Fibroblast of skin of right biceps (primary cell): ENCODE data around the gene LIN28B.
A peak's percentile ranks its signal among the peaks of the same experiment; 100 is the strongest.
"Not testable (repeated sequence)": the region's sequence is repeated elsewhere in the genome, so short reads cannot be mapped to it uniquely, and the experiment has no call there.

Source experiments
- DNase-seq: peaks from one replicate; pipeline ENCODE4 v3.0.0-alpha.2; 2013

Gene LIN28B, protein sequence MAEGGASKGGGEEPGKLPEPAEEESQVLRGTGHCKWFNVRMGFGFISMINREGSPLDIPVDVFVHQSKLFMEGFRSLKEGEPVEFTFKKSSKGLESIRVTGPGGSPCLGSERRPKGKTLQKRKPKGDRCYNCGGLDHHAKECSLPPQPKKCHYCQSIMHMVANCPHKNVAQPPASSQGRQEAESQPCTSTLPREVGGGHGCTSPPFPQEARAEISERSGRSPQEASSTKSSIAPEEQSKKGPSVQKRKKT

DNA sequence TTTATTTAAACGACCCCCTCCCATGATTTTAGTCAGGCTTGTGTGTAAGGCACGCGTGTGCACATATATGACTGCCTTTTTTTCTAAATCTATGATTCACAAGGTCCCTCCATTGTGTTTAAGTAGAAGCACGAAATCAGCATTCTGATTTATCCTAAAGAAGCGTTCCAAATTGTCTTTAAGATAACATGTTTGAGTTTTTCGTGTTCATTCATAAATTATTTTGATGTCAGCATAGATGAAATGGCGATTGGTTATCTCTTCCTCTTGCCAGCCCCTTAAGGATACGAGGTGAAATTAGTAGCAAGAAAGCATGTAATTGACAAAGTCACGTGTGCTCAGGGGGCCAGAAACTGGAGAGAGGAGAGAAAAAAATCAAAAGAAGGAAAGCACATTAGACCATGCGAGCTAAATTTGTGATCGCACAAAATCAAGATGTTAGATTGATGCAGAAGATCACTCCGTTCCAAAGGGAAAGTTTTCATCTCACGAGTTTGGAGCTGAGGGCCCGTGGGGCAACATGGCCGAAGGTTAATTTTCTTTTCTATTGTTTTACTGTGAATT, at the start of gene LIN28B:
Gene LIN28B (plus strand): TSS at position 377 of the 564 bp plus-strand sequence. CDS start 144 bp downstream, at position 521.
- no peak for DNase-seq

DNA sequence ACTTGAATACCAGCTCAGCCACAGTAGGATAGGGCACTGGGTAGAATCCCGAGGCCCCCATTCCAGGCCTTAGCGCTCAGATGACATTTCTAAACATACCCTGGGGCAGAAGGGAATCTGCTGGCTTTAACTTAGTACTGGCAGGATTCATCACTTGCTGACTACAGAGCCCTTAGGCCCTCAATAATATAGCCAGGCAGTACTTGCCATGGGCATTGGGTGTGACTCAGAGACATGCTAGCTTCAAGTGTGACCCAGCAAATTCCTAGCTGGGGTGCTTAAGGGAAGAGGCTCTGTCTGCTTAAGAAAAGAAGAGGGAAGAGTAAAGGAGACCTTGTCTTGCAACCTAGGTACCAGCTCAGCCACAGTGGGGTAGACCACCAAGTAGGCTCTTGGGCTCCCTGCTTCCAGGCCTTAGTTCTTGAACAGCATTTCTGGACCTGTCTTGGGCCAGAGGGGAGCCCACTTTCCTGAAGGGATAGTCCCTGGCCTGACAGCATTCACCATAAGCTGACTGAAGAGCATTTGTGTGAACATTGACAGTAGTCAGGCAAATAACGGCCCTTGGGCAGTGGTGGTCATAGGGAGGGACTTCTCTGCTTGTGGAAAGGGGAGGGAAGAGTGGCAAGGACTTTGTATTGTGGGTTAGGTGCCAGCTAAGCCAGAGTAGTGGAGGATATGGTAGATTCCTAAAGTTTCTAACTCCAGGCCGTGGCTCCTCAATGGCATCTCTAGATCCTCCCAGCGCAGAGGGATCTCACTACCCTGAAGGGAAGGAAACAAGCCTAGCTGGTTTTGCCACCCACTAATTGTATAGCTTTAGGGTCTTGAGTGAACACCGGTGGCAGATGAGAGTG, 48.6 kb upstream of the LIN28B start:
- DNase-seq, result no peak

DNA sequence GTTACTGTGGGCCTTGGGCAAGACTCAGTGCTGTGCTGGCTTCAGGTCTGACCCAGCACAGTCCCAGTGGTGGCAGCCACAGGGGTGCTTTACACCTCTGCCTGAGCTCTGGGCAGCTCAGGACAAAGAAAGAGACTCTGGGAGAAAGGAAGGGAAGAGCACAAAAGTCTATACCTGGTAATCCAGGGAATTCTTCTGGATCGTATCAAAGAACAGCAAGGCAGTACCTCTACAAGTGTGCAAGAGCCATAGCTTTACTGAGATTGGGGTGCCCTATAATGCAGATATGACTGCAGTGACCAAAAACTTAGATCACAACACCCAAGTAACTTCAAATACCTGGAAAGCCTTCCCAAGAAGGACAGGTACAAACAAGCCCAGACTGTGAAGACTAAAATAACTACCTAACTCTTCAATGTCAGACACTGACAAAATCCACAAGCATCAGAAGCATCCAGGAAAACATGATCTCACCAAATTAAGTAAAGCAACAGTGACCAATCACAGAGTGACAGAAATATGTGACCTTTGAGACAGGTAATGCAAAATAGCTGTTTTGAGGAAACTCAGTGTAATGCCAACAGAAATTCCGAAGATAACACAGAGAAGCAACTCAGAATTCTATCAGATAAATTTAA, 47.9 kb upstream of the LIN28B start:
- DNase-seq, result no peak

DNA sequence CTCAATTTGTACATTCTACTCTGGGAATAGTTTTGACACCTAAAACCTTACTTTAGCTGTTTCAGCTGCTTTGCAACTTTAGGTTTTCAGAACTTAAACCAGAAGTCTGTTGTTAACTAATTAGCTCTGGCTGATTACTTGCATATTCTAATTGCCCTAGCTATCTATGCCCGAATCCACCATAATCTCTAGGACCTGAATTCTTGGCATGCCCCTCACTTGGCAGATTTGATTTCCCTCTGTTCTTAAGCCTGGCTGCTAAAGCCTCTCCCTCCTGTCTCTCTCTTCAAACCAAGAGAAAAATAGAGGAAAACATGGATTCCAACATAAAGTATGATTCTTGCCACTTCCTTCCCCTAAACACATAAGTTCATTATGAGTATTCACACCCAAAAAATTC, 35.0 kb upstream of the LIN28B start:
- DNase-seq, result no peak

DNA sequence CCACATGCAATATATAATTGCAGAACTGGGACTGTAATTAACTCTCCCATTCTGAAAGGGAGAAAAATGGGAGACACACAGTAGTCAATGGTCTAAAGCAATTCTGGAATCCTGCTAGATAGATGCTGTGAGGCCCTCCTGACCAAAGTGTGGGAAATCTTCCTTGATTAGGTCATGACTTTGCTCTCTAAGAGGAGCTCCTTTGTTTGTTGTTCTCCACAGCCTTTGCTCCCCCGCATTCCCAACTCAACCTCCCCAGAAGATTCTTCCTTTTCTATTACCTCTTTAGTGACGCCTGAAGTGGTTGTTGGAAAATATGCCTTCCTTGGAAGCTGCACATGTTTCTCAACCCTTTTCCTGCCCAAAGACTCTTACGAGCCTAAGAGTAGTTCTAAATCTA, 28.8 kb upstream of the LIN28B start:
- no peak for DNase-seq

DNA sequence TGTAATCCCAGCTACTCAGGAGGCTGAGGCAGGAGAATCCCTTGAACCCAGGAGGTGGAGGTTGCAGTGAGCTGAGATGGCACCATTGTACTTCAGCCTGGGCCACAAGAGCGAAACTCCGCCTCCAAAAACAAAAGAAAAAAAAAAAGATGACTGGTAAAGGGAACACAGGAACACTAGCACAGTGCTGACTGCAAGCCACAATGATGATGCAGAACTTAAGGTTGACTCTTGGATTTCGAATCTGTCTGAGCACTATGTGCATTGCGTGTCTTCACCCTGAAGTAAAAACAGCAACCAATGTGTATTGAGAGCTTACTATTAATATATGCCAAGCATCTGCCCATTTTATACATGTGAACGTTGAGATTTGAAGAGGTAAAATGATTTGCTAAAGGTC, 27.6 kb upstream of the LIN28B start:
- no peak for DNase-seq

DNA sequence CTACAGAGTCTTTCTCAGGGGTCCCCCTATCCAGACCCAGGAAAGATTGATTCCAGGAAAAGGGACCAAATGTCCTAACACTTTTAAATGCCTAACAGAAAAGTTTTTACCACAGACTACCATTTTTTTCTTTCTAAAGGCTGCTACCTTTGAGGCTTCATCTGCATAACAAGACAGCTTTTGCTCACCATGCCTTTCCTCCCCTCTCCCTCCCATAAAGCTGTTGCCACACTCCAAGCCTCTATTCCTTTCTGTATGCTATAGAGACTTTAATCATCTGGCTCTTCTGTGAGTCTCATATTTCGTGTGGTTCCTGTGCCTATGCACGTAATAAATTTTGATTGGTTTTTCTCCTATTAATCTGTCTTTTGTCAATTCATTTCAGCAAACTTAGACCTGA, 26.0 kb upstream of the LIN28B start:
- DNase-seq, result no peak

DNA sequence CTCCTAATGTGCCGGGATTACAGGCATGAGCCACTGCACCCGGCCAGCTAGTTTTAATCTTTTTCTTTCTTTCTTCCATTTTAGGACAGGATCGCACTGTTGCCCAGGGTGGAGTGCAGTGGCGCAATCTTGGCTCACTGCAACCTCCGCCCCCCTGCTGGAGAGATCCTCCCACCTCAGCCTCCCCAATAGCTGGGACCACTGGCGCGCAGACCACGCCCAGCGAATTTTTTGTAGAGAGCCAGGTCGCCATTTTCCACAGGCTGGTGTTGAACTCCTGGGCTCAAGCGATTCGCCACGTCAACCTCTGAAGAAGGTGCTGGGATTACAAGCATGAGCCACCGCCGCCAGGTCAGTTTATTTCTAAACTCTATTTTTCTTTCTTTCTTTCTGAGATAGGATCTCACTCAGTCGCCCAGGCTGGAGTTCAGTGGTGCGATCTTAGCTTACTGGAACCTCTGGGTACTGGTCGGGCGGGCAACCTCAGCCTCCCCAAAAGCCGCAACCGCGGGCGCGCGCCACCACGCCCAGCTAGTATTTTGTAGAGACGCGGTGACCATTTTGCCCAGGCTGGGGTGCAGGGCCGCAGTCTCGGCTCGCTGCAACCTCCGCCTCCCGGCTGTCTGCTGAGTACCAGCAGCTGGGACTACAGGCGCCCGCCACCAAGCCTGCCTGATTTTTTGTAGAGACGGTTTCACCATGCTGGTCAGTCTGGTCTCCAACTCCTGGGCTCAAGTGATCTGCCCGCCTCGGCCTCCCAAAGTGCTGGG, 20.0 kb upstream of the LIN28B start:
- DNase-seq, result no peak

DNA sequence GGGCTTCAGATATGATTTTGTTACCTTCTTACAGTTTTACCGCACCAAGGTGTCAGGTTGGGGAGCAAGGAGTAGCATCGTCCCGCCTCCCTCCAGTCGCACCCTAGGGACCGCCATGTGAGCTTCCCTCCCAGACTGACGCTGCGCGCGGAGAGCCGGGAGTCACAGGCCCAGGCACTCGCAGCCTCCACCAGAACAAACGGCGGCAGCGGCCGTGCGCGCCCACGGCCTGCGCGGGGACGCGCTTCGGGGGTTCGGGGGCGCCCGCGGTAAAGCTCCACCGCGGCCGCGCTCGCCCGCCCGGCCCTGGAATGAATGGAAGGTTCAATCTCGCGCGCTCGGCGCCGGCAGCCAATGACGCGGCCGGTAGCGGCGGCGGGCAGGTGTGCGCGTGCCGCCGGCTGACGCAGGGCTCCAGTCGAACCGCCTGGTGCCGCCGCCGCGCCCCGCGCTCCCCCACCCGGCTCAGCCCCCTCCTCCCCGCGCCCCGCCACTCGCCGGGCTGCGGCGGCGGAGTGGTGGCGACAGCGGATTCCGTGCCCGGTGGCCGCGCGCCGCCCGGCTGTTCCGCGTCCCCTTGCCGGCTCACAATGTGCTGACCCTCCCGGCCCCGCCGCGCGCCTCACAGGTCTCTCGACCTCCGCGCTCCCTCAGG, 16.5 kb upstream of the LIN28B start:
- no peak for DNase-seq

DNA sequence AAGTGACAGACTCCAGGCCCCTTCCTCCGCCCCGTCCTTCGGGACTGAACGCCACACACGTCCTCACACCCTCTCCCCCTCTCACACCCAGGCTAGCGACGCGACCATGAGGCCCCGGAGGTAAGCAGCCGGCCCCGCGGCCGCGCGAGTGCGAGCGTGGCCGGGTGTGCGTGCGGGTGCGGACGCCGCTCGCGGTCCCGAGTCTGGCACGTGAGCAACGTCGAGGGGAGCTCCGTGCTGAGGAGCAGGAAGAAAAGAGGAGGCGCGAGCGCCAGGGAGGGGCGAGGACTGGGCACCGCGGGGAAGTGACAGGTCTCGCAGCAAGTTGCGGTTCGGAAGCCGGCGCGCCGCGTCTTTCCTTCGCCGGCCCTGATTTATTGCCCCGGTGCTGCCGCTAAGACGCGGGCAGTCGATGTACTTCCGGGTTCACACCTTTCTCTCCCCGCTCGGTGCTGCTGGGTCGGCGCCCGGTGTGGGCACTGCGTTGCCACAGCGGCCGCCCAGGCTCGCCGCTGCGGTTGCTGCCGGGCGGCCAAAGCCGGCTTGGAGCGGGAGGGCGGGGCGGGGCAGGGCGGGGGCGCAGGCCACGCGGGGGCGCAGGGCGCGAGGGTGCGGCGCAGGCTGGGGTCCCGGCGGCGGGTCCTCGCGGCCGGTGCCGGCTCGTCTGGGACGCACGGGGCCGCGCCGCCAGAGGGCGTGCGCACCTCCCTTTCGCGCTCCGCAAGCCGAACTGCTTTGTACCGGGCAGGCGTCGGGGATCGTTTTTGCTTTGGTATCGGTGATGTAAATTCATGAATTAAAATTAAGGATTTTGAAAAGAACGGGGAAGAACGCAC, 15.8 kb upstream of the LIN28B start:
- peak; percentile 38 for DNase-seq

DNA sequence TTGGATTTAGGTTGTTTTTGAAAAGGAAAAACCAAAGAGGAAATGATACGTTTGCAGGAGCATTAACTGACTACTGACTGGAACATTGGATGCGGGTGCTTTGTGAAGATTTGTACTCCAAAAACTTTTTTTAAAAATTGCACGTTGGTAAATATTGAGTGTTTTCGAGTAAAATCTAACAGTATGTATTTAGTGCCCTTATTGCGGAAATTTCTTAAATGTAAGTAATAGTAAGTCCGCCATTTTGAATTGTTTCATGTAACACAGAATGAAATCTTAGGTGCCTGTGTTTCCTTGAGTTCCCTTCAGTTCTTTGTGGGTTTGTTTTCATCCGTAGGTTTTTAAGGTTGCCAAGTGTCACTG, 15.2 kb upstream of the LIN28B start:
- no peak for DNase-seq

DNA sequence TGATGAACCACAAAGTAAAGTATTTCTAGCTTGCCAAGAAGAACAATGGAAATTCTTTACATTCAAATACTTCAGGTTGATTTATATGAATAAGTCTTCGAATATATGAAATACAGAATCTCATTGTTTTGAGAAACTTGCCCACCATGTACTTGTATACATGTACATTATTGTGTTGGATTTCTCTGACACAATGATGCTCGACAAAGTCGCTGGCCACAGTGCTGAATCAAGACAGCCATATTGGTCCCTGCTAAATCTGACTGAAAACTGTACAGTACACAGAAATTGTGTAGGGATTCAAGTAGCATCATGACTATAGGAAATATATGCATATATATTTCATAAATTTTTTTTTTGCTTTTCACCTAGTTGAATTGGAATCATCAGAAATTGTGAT, 13.1 kb upstream of the LIN28B start:
- DNase-seq, result peak; percentile 26

DNA sequence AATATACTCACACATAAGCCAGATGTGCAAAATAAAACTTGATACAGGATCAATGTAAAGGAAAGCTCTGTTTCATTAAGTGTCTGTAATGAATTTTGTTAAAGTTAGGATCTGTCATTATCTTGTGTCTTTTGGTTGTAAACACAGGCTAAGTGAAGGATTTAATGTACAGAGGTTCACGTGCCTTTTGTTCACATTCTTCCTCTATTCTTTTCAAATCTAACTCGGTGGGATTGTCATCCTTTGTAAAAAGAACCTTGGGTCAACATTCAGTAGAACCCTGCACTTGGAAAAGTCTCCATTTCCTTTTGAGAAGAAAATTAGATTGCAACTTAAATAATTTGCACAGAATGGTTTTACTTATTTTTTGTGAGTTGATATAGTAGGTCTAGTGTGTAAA, 7.7 kb upstream of the LIN28B start:
- no peak for DNase-seq

DNA sequence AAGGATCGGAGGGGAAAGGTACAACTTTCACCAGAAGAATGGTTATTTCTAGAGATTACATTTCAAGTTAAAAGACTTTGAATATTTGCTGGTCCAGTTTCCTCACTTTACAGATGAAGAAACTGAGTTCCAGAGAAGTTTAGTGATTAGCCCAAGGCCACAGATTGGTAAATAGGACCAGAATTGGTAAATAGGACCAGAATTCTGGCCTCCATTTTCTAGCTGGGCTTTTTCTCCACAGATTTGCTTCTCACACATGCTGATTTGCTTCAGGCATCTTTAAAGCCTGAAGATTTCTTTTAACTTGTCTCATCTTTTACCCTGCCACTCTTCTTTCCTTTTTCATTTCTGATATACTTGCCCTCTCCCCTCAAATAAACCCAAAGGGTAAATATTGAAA, 5.2 kb upstream of the LIN28B start:
- DNase-seq, result no peak

DNA sequence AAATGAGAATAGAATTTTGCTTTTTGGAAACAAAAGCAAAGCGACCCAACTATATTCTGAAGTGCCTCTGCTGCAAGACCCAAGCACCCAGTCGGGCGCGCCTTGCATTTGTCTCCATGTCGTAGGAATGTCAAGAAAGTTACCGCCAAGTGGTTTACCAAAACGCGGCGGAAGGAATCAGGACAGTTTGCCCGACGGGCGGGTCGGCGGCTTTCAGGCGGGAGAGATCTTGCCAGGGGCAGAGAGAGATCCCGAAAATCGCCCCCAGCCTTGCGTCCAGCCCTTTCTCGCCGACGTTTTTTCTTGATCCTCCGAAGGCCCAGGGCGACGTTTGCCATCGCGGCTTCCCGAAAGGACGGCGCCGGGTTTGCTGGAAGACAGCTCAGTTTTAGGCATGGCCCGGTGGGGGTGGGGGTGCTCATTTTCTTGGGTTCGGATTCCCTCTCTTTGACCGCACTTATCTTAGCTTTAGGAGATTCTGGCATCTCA, 4.0 kb upstream of the LIN28B start:
- no peak for DNase-seq

DNA sequence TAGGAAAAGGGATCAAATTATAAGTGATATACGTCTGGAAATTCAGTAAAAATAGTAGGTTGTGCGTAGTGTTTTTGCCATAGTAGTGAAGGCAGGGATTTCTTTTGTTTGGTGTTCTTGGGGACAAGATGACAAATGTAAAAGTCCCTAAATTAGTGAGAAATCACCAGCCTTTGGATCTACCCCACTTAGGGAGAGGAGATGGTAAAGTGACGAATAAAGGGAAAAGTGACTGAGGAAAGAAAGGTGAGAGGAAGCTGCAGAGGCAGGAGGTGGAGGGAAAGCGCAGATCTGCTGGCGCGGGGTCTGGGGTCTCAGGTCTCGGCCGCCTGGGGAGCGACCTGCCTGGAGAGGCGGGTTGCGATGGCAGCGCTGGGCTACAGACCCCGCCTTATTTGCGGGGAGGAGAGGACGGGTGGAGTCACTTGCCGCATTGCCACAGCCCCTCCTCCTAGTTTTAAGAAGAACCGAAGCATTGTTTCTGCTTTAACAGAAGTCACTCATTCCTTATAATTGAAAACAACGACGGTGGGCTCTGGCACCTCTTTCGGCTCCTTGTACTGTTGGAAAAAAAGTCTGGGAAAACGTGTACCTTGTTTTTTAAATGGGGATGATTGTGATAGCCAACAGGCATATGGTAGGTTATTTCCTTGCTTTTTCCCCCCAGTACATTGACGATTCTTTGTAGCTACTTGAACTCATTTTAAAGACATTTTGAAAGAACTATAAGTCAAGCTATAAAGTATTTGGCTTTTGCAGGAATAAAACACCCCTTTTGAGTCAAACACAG, 3.3 kb upstream of the LIN28B start:
- not testable (repeated sequence) for DNase-seq

DNA sequence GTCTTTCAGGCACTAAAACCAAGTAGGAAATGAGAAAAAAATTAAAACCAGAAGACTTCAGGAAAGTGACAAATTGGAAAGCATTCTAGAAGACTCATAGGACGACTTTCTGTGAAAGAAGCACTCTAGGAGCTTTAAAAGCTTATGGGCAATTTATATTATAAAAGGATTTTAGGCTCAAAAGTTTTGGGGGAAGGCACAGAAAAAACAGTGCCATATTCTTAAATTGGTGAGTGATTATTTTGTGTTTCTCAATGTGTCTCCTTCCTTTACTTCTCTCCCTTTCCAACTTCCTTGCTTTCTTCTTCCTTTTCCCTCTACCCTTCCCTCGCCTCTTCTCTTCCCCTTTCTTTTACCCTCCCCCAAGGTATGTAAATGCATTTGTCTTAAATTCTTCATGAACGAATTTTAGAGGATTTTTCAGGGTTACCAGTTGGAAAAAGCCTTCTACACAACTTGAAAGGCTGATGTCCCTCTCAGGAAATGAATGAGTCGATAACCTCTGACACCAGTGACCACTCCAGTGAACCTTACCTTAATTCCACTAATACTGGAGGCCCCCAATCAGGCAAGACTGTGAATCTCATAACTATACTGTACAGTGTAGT, 2.6 kb upstream of the LIN28B start:
- no peak for DNase-seq

DNA sequence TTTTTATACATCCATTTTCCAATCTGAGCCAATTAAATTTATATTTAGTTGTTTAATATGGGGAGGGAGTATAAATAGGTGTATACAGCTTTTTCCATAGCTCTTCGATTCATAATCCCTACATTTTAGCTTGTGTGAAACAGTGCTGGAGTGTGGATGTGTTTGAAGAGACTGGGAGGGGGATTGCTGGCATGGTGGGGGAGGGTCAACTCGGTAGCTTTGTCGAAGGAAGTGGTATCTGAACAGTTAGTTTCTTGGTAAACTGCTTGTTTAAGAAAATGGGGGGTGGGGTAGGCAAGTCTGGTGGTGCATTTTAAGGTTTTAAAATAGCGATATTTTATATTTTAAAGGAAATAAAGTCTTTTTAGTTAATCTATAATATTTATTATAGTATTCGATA, 1.4 kb upstream of the LIN28B start:
- DNase-seq, result no peak

DNA sequence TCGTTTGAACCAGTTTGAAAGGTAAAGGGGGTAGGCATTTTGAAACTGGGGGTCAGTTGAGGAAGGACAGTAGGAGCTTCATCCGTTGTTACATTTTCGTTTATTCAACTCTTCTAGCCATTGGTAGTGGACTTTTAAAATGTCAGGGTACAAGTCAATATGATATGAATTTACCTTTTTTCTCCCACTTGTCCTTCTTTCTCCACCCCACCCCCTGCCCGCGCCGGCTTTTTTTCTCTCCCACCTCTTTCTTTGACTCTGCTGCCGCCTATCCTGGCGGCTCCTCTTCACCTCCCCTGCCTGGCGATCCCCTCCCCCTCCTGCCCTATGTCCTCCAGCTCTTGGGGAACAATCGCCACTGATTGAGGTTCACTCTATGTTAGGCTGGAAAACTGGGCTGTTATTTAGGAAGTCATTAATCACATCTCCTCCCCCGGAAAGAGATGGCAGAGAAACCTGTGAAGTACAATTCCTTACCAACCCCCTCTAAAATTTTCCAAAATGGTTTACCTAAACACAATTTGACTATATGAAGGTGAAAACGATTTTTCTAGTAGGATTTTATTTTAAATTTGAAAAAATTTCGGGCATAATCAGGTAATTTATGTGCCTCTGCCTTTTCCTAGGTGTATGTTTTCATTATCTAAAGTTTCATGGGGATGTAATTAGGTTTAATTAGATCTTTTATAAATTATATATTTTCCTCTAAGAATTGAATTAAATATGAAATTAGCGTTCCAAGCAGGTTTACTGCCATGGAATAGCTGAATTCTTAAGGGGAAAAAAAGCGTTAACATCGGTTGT, 778 bp upstream of the LIN28B start:
- no peak for DNase-seq
